LHCN-M2 (cell line): ENCODE results near the gene MYPN. TPM values are rescaled to one million over a fixed set of nuclear protein-coding genes. Genes with fewer than 3 reads are reported as not detected.
A peak's percentile ranks its signal among the peaks of the same experiment; 100 is the strongest.
"Not testable (repeated sequence)": the region's sequence is repeated elsewhere in the genome, so short reads cannot be mapped to it uniquely, and the experiment has no call there.

Experiments used
- DNase-seq: peaks from one replicate; pipeline ENCODE4 v3.0.0-alpha.2; 2012; ENCODE audit warnings: low read depth
- total RNA-seq: library from RNA; depleted of rRNA; stranded (reverse); fragments of >200 nt; gene quantifications from 2 replicates; pipeline ENCODE4 v1.2.3, GENCODE V29; 2014

The MYPN gene
- total RNA-seq, 1 experiment from 2014 or later = 32.7 TPM

GRCh38 chr10:68132391-68132790, 23.1 kb downstream of the MYPN start:
- DNase-seq = no peak

- peak; percentile 92 for DNase-seq
These were observed 24.2 kb downstream of the MYPN start for GRCh38 chr10:68133523-68133922.

- peak; percentile 49 for DNase-seq
These were observed 26.1 kb downstream of the MYPN start for GRCh38 chr10:68135362-68135761.

- peak; percentile 92 for DNase-seq
These were observed 26.9 kb downstream of the MYPN start for GRCh38 chr10:68135922-68136792.

GRCh38 chr10:68137171-68137570, 27.9 kb downstream of the MYPN start:
- peak; percentile 59 for DNase-seq

- DNase-seq = no peak
These were observed 29.2 kb downstream of the MYPN start for GRCh38 chr10:68138526-68138925.

- DNase-seq = peak; percentile 42
These were observed 30.4 kb downstream of the MYPN start for GRCh38 chr10:68139448-68140272.

- no peak for DNase-seq
These were observed 33.5 kb downstream of the MYPN start for GRCh38 chr10:68142761-68143160.

- no peak for DNase-seq
These were observed 35.4 kb downstream of the MYPN start for GRCh38 chr10:68144709-68145108.

GRCh38 chr10:68145705-68146104, 36.4 kb downstream of the MYPN start:
- no peak for DNase-seq

GRCh38 chr10:68146133-68146532, 36.8 kb downstream of the MYPN start:
- DNase-seq = no peak

GRCh38 chr10:68151453-68151852, 42.2 kb downstream of the MYPN start:
- no peak for DNase-seq

- DNase-seq = peak; percentile 100
These were observed 44.4 kb downstream of the MYPN start for GRCh38 chr10:68153473-68154210.

- peak; percentile 92 for DNase-seq
These were observed 44.9 kb downstream of the MYPN start for GRCh38 chr10:68154211-68154497.

- no peak for DNase-seq
These were observed 46.4 kb downstream of the MYPN start for GRCh38 chr10:68155615-68156210.

- DNase-seq = peak; percentile 74
These were observed 47.3 kb downstream of the MYPN start for GRCh38 chr10:68156373-68157185.

GRCh38 chr10:68157522-68157921, 48.2 kb downstream of the MYPN start:
- not testable (repeated sequence) for DNase-seq

GRCh38 chr10:68158031-68158430, 48.7 kb downstream of the MYPN start:
- DNase-seq = no peak

GRCh38 chr10:68163735-68164134, 54.4 kb downstream of the MYPN start:
- no peak for DNase-seq

- DNase-seq = no peak
These were observed 56.4 kb downstream of the MYPN start for GRCh38 chr10:68165643-68166042.
